Measurements from ENCODE around the gene KDM6A. TPM values are rescaled to one million over a fixed set of nuclear protein-coding genes. Genes with fewer than 3 reads are reported as not detected.

Gene KDM6A
- total RNA-seq, 4 donors from 2014 or later: 24.4 to 29.7 (median 26.8) TPM

DNA sequence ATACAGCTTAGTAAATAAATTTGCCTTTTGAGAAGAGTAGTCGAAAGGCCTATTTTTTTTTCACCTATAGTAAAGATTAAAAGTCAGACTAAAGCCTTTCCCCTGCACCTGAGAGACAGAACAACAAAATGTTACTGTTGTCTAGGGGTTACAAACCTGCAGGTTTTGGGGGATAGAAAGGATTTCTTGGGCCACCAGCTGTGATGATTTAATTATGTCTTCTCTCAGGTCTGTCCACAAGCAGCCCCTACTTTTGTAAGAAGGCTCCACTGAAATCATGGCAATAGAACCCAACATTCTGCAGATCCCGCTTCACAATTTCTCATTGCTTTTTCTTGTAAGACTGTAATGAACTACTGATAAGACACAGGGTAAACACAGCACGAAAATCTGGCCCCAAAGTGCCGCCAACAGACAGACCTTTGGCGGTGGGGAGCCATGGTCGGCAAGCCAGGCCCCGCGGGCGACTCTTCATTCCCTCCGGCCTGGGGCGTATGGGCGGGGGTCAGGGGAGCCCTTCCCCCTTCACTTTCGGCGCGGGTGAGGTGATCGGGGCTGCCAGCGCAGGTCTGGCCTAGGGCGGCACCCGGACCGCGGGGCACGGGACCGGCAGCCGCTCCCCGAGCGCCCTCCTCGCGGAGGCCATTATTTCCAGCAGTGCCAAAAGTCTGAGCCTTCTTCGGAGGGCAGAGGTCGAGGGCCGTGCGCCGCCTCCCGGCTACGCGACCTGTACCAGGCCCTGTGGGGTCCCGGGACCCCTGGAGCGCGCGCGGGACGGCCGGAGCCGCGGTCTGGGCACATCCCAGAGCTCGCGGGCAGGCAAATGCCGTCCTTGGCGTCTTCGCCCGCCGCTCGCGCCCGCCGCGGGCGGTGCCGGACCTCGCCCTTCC is 812 bp upstream of the KDM6A start:
- TF ChIP-seq POLR2A (IDR thresholded peaks at IDR 0.05): no peak
- TF ChIP-seq, protein P1, sequence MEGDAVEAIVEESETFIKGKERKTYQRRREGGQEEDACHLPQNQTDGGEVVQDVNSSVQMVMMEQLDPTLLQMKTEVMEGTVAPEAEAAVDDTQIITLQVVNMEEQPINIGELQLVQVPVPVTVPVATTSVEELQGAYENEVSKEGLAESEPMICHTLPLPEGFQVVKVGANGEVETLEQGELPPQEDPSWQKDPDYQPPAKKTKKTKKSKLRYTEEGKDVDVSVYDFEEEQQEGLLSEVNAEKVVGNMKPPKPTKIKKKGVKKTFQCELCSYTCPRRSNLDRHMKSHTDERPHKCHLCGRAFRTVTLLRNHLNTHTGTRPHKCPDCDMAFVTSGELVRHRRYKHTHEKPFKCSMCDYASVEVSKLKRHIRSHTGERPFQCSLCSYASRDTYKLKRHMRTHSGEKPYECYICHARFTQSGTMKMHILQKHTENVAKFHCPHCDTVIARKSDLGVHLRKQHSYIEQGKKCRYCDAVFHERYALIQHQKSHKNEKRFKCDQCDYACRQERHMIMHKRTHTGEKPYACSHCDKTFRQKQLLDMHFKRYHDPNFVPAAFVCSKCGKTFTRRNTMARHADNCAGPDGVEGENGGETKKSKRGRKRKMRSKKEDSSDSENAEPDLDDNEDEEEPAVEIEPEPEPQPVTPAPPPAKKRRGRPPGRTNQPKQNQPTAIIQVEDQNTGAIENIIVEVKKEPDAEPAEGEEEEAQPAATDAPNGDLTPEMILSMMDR (IDR thresholded peaks at IDR 0.05): no peak
- H3K27ac ChIP-seq: peak overlapping the region; percentile 96 to 99 (median 97)
- 8 to 33% methylated on average over 1 to 2 of the region's 60 CpGs for WGBS, 2 donors
- H3K9me3 ChIP-seq: no peaks in the 10 kb centered on the region
- H3K4me1 ChIP-seq: peaks cover 0 to 25% (median 9%) of the 10 kb centered on the region in 3 donors
- H3K36me3 ChIP-seq: no peaks in the 10 kb centered on the region
- peak overlapping the region; percentile 65 to 84 (median 82) for H3K4me3 ChIP-seq
- no peaks in the 10 kb centered on the region for H3K27me3 ChIP-seq
- intact Hi-C loops (cut with DNase I): no loop called here
- DNase-seq: no peak

DNA sequence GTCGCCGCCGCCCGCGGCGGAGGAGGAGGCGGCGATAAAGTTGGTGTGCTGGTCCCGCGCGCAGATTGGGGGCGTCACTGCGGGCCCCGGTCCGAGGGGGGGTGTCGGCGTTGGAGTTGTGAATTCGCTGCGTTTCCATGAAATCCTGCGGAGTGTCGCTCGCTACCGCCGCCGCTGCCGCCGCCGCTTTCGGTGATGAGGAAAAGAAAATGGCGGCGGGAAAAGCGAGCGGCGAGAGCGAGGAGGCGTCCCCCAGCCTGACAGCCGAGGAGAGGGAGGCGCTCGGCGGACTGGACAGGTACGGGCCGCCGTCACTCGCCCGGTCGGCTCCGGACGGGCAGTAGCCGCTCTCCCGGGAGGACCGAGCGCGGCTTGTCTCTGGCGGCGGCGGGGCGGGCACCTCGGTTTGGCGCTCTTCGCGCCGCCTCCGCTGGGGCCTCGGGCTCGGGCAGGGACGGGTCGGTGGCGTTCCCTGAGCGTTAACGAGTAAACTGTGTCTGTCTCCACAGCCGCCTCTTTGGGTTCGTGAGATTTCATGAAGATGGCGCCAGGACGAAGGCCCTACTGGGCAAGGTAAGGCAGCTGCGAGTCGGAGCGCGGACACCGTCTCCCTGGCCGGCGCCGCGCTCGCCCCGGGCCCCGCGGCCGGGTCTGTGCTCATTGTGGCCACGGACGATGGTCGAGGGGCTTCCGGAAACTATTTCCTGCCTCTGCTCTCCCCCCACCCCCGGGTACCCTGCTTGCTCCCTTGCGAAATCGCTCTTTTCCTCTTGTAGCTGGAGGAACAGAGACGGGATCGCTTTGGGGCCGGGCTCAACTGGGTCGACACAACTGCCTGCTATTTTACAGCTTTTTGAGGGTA is 658 bp downstream of the KDM6A start:
- peaks cover 0 to 36% (median 9%) of the 10 kb centered on the region in 3 donors for H3K4me1 ChIP-seq
- TF ChIP-seq POLR2A (IDR thresholded peaks at IDR 0.05): peak in 1 of 4 donors; percentile 49
- TF ChIP-seq, protein P1 (IDR thresholded peaks at IDR 0.05): no peak
- H3K27ac ChIP-seq: peak overlapping the region; percentile 96 to 99 (median 97)
- no peaks in the 10 kb centered on the region for H3K27me3 ChIP-seq
- no peaks in the 10 kb centered on the region for H3K36me3 ChIP-seq
- no peaks in the 10 kb centered on the region for H3K9me3 ChIP-seq
- no peak for DNase-seq
- intact Hi-C loops (cut with DNase I): no loop called here
- H3K4me3 ChIP-seq: peak overlapping the region; percentile 65 to 84 (median 82)
- 0 to 1% methylated on average over 7 to 26 of the region's 99 CpGs for WGBS, 2 donors

DNA sequence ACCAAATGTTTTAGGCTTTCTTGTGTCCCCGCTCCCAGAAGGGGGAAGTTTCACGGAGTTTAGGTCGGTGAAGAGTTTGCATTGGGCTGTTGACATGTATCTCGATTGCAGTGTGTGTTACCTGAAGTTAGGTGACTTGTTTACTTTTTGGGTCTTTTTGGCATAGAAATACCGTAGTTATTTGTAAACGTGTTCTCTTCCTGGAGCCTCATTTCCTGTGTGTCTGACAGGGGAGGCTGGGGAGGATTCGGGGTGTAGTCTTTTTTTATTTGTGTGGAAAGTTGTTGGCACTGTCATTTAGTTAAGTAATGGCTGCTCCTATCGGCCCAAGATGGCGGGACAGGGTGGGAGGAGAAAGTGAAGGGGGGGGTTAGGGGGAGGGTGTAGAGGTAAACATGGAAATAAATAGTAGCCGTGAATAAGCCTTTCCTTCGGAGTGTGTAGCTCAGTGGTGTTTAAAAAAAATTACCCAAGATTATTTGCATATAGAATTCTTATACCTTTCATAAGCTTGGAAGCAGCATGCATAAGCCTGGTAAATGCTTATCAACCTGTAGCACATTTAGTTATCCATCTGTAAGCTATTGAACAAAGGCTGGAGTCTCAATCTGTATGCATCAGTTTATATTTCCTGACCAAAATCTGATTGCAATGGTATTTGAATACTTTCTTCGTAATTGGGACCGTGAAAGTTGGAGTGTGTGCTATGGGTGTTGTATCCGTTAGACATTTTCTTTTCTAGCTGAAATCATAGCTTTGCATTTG is 1.6 kb downstream of the KDM6A start:
- Histone ChIP-seq H3K4me1 (peaks cover 0 to 40% (median 12%) of the 10 kb centered on the region in 3 donors), H3K27me3 (no peaks in the 10 kb centered on the region), H3K4me3 (peak overlapping the region; percentile 65 to 84 (median 82)), H3K9me3 (no peaks in the 10 kb centered on the region), H3K36me3 (no peaks in the 10 kb centered on the region), H3K27ac (peak overlapping the region; percentile 96 to 99 (median 97))
- intact Hi-C loops (cut with DNase I): no loop called here
- TF ChIP-seq, protein P1 (IDR thresholded peaks at IDR 0.05): no peak
- no peak for TF ChIP-seq POLR2A (IDR thresholded peaks at IDR 0.05)
- 0 to 2% methylated on average over 13 of the region's 14 CpGs for WGBS, 2 donors
- no peak for DNase-seq

DNA sequence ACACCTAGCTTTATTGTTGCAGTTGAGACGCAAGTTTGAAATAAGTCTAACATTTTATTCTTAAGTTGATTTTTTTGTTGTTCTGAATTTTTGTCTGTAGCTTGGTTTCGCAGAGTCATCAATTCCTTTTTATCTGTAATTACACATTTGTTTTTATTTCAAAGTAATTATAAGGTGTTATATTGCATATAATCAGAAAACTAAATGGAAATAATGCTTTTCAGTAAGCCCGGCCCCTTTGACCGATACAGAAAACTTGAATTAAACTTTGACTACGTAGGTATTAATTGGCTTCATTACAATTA is 2.1 kb downstream of the KDM6A start:
- no peaks in the 10 kb centered on the region for H3K27me3 ChIP-seq
- 1 to 21% methylated on average over 5 of the region's 5 CpGs for WGBS, 2 donors
- no peaks in the 10 kb centered on the region for H3K9me3 ChIP-seq
- TF ChIP-seq, protein P1 (IDR thresholded peaks at IDR 0.05): no peak
- no peak for TF ChIP-seq POLR2A (IDR thresholded peaks at IDR 0.05)
- intact Hi-C loops (cut with DNase I): no loop called here
- peak overlapping the region; percentile 65 to 84 (median 82) for H3K4me3 ChIP-seq
- peak overlapping the region; percentile 96 to 99 (median 97) for H3K27ac ChIP-seq
- no peak for DNase-seq
- no peaks in the 10 kb centered on the region for H3K36me3 ChIP-seq
- H3K4me1 ChIP-seq: peaks cover 0 to 40% (median 12%) of the 10 kb centered on the region in 3 donors

Measured in esophagus squamous epithelium (tissue), 5 donors.